Measurements from ENCODE around the gene BACH2.
"Not testable (repeated sequence)": the region's sequence is repeated elsewhere in the genome, so short reads cannot be mapped to it uniquely, and the experiment has no call there.

BACH2 gene

DNA sequence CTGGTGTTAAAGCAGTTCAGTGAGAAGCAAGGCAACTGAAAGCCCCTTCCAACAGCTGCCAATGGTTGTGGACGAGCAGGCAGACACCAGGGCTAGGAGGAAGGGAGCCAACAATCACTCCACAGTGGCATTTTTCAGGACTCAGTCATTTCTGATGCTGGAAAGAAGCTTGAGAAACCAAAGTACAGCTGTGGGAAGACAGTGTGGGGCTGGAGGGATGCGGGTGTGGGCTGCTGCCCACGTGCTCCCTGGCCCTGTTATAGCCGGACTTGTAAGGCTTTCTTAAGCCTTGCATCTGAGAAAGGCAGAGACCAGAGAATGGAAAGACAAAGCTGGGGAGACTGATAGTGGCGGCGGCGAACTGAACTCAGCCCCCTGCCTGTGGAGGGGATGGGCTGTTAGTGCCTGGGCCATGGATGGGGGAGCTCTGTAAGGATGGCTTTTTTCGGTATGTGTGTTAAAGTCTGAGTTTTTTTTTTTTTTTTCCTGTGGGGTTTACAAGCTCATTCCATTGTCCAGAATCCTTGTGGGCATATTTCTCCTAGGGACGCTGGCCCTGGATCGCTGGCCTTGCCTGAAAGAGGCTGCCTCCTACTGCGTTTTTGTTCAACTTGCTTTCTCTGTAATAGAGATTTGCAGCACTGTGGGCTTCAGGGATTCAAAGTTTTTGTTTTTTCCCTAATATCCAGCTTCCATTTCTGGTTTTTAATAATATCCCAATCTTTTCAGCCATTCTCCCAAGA, 310.7 kb downstream of the BACH2 start:
- DNase-seq: peak; percentile 86

DNA sequence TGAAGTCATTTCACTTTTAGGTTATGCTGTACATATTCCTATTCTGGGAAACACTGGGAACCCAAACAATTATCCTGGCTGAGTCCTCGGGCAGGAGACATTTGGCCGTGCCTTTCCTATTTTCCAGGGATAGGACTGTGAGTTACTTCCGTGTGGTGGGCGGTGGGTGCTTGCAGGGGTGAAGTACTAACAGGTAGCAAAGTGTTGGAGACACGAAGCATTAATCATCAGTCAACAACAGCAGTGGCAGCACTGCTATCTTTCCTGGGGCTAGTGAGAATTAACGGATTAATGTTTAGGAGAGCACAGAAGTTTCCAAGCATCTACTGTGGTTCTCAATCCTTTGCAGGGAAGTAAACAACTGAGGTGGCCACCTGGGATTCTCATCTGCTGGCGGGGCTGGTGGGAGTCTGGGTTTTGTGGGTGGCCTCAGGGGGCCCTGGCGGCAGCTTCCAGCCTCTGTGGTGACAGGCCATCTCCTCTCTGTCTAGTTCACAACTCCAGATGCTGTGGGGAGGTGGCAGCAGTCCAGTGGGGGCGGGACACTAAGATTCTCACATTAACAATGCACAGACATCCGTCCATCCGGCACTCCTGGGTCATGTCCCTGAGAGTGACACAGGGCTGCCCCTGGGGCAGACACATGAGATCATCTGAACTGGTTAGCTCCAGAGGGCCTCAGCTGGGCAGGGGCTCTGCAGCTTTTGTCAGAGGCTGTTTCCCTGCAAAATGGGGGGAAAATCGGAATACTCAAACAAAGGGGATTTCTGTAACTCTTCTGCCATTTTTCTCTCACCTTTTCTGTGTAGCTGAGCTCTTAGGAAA, 311.5 kb downstream of the BACH2 start:
- peak; percentile 85 for DNase-seq

DNA sequence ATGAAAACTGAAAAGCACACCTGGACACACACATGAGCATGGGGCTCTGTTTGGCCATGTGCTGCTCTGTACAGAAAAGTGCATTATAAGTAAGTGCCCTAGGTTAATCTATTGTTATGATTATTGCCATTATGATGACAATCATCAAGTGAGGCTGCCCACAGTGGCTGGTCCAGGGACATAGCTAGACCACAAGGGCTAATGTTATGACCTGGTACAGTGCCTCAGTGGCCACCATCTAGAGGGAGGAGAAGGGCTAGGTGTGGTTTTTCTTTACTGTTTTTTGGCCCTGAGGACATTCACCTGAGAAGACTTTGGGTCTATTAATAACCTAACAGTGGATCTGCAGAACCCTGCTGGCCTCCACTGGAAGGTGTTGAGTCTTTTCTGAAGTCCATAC, 316.3 kb downstream of the BACH2 start:
- DNase-seq: no peak

DNA sequence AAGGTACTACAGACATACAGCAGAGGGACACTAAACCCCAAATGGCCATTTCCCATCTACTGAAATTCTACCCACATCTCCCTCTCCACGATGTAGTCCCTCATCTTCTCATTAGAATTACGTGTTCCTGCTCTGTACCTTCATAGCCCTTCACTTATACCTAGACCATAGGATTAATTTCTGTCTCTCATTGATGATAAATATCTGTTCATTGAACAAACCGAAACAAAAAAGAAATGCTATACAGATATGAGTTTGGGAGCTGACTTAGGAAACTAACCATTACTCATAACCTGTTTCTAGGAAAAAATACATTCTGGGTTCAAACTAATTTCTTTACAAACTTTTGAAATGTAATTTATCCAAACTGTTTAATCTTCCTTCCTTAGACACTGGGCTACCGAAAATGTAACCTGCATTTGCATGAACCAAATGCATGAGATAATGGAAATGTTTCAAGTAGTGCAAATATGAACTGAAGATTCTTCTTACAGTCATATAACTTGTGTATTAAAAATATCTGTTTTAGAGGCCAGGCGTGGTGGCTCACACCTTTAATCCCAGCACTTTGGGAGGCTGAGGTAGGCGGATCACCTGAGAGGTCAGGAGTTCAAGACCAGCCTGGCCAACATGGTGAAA, 317.0 kb downstream of the BACH2 start:
- no peak for DNase-seq

DNA sequence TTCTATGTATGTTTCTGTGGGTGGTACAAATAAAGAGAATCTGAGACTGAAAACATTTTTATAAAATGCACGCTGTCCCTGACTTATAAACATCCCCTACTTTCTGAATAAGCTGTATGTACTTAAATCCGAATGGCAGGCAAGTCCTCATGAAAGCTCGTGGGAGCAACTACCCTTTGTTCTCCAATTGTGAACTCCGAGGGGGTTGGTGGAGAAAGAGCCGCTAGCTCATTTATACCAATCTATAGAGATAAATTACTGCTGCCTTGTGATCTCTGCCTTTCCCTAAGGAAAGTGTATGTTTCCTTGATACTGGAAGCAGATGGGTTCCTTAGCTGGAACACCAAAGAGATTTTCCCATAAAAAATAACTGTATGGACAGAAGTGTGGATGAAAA, 317.9 kb downstream of the BACH2 start:
- peak; percentile 60 for DNase-seq

DNA sequence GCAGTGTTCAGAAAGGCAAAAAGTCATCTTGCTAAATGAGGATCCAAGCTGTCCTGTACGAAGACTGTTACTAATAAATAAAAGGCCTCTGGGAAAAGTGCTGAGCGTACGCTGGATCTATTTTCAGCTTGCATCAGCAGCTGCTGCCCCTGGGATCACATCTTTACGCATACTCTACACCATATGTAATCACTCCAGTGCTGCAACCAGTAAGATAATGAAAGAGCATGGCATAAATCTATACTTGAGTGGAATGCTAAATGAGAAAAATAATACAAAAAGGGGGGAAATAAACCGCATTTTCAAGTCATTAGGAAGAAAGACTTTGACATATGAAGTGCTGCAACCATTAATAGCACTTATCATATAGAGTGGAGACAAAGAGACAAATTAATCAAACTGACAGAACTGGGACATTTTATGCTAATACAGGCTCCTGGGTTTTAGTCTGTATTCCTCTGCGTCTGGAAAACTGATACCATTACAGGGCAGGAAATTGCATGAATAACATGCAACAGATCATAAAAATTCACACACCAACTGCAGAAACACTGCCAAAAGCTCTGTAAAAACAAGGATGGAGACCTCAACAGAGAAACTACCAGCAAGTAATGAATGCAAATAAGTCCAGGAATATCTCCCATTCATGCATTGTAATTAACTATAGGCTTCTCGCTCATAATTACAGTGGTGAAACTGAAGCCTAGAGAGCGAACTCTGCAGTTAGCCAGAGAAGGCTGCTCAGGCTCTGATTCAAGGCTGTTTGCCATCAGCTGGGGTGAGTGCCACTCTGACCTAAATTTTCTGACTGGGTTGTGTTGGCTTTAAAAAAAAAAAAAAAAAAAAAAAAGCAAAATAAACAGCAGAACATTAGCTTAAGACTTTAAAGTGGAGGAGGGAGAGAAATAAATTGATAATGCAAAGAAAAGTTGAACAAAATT, 318.6 kb downstream of the BACH2 start:
- DNase-seq: peak; percentile 82

DNA sequence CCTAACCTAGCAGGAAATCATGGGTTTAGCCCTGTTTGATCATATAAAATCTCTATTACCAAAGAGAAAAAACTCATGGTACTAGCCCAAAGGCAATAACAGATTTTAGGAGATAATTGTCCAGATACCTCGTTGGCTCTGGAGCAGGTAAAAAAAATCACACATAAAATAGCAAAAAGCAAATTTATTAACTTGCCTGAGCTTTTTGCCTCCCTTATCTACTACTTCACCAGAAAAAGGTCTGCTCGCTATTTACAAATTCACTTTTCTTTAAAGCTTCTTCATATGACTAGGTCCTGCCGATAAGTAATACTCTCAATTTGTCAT, 320.0 kb downstream of the BACH2 start:
- DNase-seq: no peak

DNA sequence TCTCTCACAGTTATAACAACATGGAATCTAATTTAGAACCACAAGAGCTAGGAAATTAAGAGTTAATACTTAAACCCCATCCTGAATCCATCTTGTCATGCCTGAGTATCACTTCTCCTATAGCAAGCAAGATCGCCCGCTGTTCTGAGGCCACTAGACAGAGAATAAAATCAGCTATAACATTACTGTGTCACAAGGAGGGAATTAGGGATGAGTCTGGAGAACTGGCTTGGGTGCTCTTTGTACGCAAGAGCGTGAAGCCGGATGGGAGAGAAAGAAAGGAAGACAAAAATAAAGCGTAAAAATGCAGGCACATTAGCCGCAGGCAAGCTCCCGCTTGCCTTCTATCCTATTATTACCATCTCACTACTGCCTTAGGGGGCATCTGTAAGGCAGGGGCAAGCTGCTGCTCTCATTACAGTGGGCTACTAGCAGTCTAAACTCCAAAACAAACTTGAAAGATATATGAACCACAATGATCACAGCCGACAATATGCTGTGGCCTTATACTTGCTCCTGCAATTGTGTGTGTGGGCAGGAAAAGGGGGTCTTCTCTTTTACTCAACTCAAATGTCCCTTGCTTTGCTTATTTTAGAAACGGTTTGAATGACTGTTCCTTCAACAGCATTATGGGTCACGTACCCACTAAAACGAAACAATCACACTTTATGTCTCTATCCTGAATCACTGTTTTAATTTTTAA, 320.5 kb downstream of the BACH2 start:
- peak; percentile 67 for DNase-seq

DNA sequence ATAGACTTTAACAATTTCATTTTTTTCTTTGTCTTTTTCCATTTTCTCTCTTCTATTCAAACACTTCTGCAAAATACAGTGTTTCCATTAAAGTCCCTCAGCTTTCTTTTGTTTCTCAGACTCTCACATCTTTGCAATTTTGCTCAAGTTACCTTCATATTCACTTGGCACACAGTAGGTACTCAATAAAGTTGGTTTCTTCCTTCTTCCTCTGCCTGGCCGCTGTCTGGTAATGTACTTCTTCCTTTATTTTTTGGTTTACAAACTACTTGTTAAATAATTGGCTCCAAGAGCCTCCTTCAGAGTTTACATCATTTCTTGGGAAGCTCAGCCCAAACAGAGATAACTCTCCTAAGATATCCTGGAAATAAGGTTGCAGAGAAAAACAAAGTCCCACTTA, 321.3 kb downstream of the BACH2 start:
- DNase-seq: no peak

DNA sequence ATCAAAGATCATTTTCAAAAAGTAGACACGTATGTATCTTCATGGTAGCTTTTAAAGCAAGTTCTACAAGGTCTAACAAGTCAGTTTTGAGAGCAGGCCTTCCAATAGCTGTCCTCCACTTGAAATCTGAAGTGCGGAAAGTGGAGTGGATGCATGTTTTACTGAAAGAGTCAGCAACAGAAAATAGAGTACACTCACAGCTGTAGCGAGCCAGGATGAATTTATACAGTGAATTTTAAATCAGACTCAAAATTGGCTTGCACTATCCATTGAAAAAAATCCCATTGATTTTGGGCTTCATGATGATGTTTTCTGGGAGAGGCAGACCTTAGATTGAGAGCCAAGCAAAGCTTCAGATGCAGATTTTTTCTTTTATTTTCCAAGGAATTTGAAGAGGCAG, 321.8 kb downstream of the BACH2 start:
- no peak for DNase-seq

DNA sequence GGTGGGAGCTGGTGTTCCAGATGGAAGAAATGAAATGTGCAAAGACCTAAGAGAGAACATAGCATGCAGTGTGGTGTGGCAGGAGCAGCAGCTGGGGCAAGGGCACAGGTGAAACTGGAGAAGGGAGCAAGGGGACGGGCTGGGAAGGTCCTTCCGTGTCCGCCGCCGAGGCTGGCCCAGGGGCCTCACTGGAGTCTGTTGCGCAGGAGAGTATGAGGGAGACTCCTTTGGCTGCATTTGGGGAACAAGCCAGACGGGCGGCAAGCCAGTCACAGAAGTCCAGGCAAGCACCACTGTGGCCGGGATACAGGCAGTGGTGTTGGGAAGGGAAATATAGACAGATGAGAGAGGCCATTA, 324.6 kb downstream of the BACH2 start:
- no peak for DNase-seq

DNA sequence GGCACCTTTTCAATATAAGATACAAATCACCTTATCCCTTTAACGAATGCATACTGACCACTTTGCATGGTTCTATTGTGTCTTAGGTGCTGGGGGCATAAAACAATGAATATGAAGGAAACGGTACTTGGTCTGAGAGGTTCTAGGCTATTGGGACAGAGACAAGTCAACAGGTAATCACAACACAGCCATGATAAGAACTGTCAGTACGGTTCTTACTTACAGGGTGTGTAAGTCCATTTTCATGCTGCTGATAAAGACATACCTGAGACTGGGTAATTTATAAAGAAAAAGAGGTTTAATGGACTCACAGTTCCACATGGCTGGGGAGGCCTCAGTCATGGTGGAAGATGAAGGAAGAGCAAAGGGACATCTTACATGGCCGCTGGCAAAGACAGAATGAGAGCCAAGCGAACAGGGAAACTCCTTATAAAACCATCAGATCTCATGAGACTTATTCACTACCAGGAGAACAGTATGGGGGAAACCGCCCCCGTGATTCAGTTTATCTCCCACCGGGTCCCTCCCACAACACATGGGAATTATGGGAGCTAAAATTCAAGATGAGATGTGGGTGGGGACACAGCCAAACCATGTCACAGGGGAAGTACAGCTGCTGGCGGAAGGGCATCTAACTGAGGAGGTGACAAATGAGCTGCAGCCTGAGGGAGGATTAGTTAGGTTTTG, 325.2 kb downstream of the BACH2 start:
- not testable (repeated sequence) for DNase-seq

DNA sequence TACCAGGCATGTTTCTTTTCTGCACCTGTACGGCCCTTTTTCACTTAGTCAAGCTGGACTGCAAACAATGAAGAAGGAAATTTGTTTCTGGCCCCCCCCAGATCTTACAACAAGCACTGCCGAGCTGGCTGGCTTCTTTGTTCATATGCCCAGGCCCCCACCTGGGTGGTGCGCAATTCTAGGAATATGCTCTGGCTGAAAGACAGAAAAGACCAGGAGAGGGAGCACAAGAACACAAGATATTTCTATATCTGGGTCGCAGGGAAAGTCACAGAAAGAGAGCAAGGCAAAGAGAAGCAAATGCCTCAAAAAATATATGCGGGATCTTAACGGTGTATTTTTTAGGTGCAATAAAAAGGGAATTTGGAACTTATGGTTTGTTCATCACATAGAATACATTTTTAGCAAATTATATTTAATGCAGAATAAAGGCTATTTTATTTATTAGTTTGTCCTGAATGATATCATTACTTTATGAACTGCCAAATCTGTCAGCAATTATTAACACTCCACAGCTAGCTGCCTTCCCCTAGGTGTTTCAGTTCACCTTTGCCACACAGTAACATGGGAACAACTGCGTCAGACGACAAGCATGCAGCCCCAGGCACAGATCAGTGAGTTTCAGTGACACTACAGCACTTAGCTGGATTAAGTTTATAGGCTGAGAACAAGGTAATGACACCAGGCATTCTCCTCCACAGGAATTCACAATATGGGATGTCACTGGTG, 325.9 kb downstream of the BACH2 start:
- DNase-seq: peak; percentile 71

DNA sequence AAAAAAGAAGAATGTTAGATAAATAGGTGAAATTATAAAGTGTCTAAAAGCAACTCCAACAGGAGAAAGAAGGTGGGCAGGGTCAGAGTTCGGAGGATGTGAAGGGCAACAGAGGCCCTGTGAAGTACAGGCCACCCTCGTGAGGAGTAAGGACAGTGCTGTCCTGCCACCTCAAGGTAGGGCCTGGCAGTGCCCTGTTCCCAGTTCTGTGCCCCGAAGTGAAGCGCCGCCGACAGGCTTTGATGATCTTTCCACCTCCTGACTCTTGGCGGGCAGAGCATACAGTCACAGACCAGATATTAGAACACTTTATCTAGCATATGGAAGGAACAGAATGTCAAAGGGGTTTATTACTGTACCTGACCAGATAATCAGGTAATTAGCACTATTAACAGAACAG, 326.6 kb downstream of the BACH2 start:
- no peak for DNase-seq

DNA sequence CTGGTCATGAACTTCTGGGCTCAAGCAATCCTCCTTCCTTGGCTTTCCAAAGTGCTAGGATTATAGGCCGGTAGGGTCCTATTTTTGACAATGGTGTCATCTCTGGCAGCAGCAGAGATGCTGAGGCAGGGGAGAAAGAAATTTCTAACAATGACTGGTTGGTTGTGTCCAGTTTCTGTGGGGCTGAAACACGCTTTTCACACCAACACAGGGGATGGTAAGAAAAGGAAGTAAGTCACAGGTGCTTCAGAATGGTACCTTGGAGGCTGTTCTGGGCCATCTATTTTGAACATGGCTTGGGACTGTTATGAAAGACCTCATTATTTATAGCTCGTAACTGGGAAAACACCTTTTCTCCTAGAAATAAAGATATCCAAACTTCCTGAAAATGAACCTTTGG, 329.7 kb downstream of the BACH2 start:
- no peak for DNase-seq

DNA sequence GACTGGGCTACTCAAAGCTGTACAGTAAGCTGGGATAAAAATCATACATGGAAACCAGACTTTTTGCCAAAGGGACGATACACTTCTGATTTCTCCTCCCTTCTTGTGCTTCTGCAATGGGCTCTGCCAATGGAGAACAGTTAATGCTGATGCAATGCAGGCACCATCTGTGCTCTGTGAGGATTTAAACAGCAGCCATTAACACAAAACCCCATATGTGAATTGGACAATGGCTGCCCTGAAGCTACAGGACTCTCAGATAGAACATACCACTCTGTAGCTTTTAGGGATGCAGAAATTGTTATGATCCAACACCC, 330.5 kb downstream of the BACH2 start:
- DNase-seq: no peak

DNA sequence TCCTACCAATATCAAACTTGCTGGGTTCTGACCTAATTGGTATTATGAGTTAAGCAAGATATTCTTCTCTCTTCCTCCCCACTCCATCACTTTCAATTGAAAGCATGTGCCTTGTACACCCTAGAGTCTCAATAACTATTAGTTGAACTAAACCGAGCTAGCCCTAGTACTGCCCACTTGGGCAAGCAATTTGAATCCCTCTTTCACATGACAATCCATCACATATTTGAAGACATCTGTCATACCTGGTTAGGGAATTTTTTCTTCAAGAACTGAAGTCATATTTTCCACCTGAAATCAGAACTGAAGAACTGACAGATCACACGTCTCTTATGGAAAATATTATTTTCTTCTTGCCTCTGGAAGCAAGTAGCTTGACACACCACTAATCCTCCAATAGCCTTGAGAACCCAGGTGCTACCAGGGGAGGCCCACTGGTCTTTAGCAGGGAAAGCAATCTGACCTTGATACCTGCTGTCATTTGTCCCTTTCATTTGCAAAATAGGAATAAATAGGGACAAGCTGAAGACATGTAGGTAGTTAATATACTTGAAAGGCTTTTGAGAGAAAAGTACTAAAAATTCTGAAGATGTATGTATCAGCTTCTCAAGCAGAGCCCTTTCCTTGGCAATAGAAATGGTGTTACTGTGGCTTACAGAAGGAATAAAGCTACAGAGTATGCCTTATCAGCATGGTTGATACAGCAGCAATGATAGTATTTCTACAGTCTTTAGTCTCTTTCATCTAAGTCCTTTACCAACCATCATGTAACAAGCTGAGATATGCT, 331.0 kb downstream of the BACH2 start:
- DNase-seq: no peak

DNA sequence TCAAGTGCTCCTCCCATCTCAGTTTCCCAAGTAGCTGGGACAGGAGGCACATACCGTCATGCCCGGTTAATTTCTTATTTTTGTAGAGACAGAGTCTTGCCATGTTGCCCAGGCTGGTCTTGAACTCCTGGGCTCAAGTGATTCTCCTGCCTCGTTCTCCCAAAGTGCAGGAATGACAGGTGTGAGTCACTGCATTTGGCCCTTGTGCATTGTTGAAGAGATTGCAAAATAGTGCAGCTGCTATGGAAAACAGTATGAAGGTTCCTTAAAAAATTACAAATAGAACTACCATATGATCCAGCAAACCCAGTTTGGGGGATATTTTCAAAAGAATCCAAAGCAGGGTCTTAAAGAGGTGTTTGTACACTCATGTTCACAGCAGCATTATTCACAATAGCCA, 333.3 kb downstream of the BACH2 start:
- DNase-seq: no peak

DNA sequence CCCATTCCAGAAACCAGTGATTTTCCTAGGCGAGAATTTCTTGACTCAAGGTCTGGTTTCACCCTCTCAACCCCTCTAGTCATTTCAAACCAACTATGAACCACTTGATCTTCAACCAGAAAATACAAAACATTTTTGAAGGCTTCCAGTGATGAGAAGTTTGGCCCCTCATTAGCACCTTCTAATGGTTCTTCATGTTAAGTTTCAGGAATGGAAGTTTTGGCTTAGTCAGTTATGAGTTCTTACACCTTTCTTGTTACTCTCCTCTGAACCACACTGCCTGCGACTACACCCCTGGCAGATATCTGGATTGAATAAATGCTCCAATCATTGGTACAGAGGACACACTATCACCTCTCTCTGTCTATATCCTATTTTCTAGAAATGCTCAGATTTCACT, 335.2 kb downstream of the BACH2 start:
- DNase-seq: no peak

DNA sequence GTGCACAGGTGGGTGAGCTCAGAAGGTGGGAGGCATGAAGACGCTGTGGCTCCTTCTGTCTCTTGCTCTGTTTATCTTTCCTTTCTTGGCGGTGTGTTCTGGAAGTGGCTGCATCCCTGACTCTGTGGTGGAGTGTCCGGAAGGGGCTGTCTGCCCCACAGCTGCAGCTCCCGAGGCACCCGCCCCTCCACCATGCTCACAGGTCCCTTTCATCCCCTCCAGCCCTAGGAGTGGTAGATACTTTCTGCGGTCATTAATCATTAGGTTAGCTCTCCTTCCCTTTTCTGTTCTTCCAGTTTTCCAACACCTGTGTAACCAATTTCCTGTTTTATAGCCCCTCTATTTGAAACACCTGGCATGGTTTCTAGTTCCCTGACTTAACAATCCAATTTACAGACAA, 336.8 kb downstream of the BACH2 start:
- DNase-seq: no peak

Measured in retina (tissue), 1 donor.